SK-N-SH treated with all-trans-retinoic acid at 6 μM for 48 hours (cell line): ENCODE measurements around the gene EDC3.

Experiments used
- ATAC-seq: fragments of 200-7000 bp; cut with Tn5 transposase; 3 replicates; pipeline ENCODE4 v1.9.1; 2020; ENCODE audit warnings: mild to moderate bottlenecking, moderate library complexity
- ARNTL ChIP-seq: fragments of 450-650 bp; formaldehyde crosslinking; IDR thresholded peaks from 2 replicates; pipeline ENCODE4 v1.5.0; 2020; ENCODE audit warnings: low read depth, mild to moderate bottlenecking, moderate library complexity, borderline replicate concordance
- BACH2 ChIP-seq: fragments of 250-450 bp; sonication (Bioruptor Pico); IDR thresholded peaks from 2 replicates; pipeline ENCODE4 v1.9.0; 2021; ENCODE audit warnings: mild to moderate bottlenecking, borderline replicate concordance
- CSDC2 ChIP-seq: fragments of 250-450 bp; sonication (Bioruptor Pico); IDR thresholded peaks from 2 replicates; pipeline ENCODE4 v1.5.0; 2020; ENCODE audit warnings: mild to moderate bottlenecking, moderate library complexity
- GLIS3 ChIP-seq: fragments of 250-450 bp; sonication (Bioruptor Pico); IDR thresholded peaks from 2 replicates; pipeline ENCODE4 v1.5.0; 2020; ENCODE audit warnings: mild to moderate bottlenecking, moderate library complexity
- ISL1 ChIP-seq: fragments of 250-450 bp; sonication (Bioruptor Pico); IDR thresholded peaks from 2 replicates; pipeline ENCODE4 v2.1.2; 2022; ENCODE audit warnings: mild to moderate bottlenecking, moderate library complexity
- OSR1 ChIP-seq: fragments of 250-450 bp; sonication (Bioruptor Pico); IDR thresholded peaks from 2 replicates; pipeline ENCODE4 v1.8.0; 2022; ENCODE audit warnings: moderate library complexity, mild to moderate bottlenecking, inconsistent platforms
- PPARA ChIP-seq: fragments of 250-450 bp; sonication (Bioruptor Pico); IDR thresholded peaks from 2 replicates; pipeline ENCODE4 v1.5.0; 2020; ENCODE audit warnings: mild to moderate bottlenecking, borderline replicate concordance
- RARB ChIP-seq: fragments of 250-450 bp; sonication (Bioruptor Pico); IDR thresholded peaks from 2 replicates; pipeline ENCODE4 v1.8.0; 2021; ENCODE audit warnings: mild to moderate bottlenecking, moderate library complexity
- SNAI2 ChIP-seq: fragments of 250-450 bp; sonication (Bioruptor Pico); IDR thresholded peaks from 2 replicates; pipeline ENCODE4 v1.5.0; 2020; ENCODE audit warnings: mild to moderate bottlenecking, moderate library complexity
- TCF4 ChIP-seq: fragments of 250-450 bp; sonication (Bioruptor Pico); IDR thresholded peaks from 2 replicates; pipeline ENCODE4 v1.8.0; 2021; ENCODE audit warnings: mild to moderate bottlenecking, moderate library complexity, borderline replicate concordance
- TOX ChIP-seq: fragments of 250-450 bp; sonication (Bioruptor Pico); IDR thresholded peaks from 2 replicates; pipeline ENCODE4 v1.8.0; 2021; ENCODE audit warnings: mild to moderate bottlenecking, moderate library complexity, borderline replicate concordance
- ZC3H10 ChIP-seq: fragments of 250-450 bp; sonication (Bioruptor Pico); IDR thresholded peaks from 2 replicates; pipeline ENCODE4 v1.5.1; 2021; ENCODE audit warnings: mild to moderate bottlenecking, moderate library complexity
- ZFP3 ChIP-seq: fragments of 250-450 bp; sonication (Bioruptor Pico); IDR thresholded peaks from 2 replicates; pipeline ENCODE4 v1.5.0; 2020; ENCODE audit warnings: mild to moderate bottlenecking, moderate library complexity
- ZFP30 ChIP-seq: fragments of 450-650 bp; formaldehyde crosslinking; IDR thresholded peaks from 2 replicates; pipeline ENCODE4 v1.5.0; 2022; ENCODE audit warnings: mild to moderate bottlenecking, moderate library complexity
- ZNF565 ChIP-seq: fragments of 450-650 bp; formaldehyde crosslinking; conservative IDR thresholded peaks from 2 replicates; pipeline ENCODE4 v1.5.0; 2020; ENCODE audit warnings: low read depth, mild to moderate bottlenecking, moderate library complexity
- ZNF70 ChIP-seq: fragments of 450-650 bp; formaldehyde crosslinking; IDR thresholded peaks from 2 replicates; pipeline ENCODE4 v1.5.0; 2020; ENCODE audit warnings: mild to moderate bottlenecking, moderate library complexity
- TF ChIP-seq, protein P1 (sequence below): fragments of 250-450 bp; sonication (Bioruptor Pico); IDR thresholded peaks from 2 replicates; pipeline ENCODE4 v1.5.0; 2020; ENCODE audit warnings: mild to moderate bottlenecking, moderate library complexity
- TF ChIP-seq, protein P2 (sequence below): fragments of 250-450 bp; sonication (Bioruptor Pico); IDR thresholded peaks from 2 replicates; pipeline ENCODE4 v1.8.0; 2021; ENCODE audit warnings: low read depth, mild to moderate bottlenecking, moderate library complexity, borderline replicate concordance
- TF ChIP-seq, protein P3 (sequence below): fragments of 250-450 bp; sonication (Bioruptor Pico); IDR thresholded peaks from 2 replicates; pipeline ENCODE4 v1.5.1; 2021; ENCODE audit warnings: mild to moderate bottlenecking, moderate library complexity
- TF ChIP-seq, protein P4 (sequence below): fragments of 250-450 bp; sonication (Bioruptor Pico); IDR thresholded peaks from 2 replicates; pipeline ENCODE4 v1.5.1; 2020; ENCODE audit warnings: low read depth, mild to moderate bottlenecking, moderate library complexity
- TF ChIP-seq, protein P5 (sequence below): fragments of 250-450 bp; sonication (Bioruptor Pico); IDR thresholded peaks from 2 replicates; pipeline ENCODE4 v1.8.0; 2020; ENCODE audit warnings: mild to moderate bottlenecking, moderate library complexity, borderline replicate concordance

EDC3 gene

DNA sequence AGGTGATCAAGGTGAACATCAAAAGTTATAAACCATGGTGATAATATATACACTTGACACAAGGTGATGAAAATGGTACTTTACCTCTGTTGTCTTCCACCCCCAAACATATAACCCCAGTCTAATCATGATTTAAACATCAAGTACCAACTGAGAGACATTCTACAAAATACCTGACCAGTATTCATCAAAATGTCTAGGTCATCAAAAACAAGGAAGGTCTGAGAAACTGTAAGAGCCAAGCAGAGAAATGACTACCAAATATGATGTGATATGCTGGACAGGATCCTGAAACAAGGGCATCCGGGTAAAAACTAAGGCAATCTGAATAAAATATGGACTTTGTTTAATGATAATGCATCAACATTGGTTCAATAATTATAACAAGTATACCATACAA is 27.8 kb downstream of the EDC3 start:
- ATAC-seq, result no peak
- TF ChIP-seq ZNF565, result no peak
- TF ChIP-seq TCF4 (CRISPR knock-in tag), result no peak
- no peak for TF ChIP-seq ARNTL (CRISPR knock-in tag)
- no peak for TF ChIP-seq RARB (CRISPR knock-in tag)
- no peak for TF ChIP-seq ISL1 (CRISPR knock-in tag)
- TF ChIP-seq, protein P1, sequence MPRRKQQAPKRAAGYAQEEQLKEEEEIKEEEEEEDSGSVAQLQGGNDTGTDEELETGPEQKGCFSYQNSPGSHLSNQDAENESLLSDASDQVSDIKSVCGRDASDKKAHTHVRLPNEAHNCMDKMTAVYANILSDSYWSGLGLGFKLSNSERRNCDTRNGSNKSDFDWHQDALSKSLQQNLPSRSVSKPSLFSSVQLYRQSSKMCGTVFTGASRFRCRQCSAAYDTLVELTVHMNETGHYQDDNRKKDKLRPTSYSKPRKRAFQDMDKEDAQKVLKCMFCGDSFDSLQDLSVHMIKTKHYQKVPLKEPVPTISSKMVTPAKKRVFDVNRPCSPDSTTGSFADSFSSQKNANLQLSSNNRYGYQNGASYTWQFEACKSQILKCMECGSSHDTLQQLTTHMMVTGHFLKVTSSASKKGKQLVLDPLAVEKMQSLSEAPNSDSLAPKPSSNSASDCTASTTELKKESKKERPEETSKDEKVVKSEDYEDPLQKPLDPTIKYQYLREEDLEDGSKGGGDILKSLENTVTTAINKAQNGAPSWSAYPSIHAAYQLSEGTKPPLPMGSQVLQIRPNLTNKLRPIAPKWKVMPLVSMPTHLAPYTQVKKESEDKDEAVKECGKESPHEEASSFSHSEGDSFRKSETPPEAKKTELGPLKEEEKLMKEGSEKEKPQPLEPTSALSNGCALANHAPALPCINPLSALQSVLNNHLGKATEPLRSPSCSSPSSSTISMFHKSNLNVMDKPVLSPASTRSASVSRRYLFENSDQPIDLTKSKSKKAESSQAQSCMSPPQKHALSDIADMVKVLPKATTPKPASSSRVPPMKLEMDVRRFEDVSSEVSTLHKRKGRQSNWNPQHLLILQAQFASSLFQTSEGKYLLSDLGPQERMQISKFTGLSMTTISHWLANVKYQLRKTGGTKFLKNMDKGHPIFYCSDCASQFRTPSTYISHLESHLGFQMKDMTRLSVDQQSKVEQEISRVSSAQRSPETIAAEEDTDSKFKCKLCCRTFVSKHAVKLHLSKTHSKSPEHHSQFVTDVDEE (CRISPR knock-in tag), result no peak
- no peak for TF ChIP-seq ZFP3 (CRISPR knock-in tag)
- TF ChIP-seq ZNF70 (CRISPR knock-in tag), result no peak
- TF ChIP-seq SNAI2 (CRISPR knock-in tag), result no peak

DNA sequence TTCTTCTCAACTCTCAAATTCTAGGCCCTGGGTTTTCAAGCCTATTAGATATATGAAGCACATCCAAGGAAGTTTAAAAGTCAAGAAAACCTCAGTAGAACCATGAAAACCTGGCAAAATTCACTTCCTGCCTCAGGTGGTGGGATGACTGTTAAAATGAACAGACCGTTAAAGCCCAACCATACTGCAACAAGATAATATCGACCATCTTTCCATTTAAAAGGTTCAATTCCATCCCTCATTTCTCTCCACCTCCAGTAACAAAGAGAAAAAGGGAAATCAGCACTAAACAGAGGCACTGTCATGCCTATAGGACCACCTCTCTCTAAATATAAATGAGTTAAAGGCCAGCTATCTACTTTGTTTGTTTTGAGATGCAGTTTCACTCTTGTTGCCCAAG is 31.2 kb downstream of the EDC3 start:
- ATAC-seq, result no peak
- TF ChIP-seq, protein P2, sequence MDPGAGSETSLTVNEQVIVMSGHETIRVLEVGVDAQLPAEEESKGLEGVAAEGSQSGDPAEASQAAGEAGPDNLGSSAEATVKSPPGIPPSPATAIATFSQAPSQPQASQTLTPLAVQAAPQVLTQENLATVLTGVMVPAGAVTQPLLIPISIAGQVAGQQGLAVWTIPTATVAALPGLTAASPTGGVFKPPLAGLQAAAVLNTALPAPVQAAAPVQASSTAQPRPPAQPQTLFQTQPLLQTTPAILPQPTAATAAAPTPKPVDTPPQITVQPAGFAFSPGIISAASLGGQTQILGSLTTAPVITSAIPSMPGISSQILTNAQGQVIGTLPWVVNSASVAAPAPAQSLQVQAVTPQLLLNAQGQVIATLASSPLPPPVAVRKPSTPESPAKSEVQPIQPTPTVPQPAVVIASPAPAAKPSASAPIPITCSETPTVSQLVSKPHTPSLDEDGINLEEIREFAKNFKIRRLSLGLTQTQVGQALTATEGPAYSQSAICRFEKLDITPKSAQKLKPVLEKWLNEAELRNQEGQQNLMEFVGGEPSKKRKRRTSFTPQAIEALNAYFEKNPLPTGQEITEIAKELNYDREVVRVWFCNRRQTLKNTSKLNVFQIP (CRISPR knock-in tag), result no peak
- TF ChIP-seq ZNF70 (CRISPR knock-in tag), result no peak
- TF ChIP-seq, protein P3, sequence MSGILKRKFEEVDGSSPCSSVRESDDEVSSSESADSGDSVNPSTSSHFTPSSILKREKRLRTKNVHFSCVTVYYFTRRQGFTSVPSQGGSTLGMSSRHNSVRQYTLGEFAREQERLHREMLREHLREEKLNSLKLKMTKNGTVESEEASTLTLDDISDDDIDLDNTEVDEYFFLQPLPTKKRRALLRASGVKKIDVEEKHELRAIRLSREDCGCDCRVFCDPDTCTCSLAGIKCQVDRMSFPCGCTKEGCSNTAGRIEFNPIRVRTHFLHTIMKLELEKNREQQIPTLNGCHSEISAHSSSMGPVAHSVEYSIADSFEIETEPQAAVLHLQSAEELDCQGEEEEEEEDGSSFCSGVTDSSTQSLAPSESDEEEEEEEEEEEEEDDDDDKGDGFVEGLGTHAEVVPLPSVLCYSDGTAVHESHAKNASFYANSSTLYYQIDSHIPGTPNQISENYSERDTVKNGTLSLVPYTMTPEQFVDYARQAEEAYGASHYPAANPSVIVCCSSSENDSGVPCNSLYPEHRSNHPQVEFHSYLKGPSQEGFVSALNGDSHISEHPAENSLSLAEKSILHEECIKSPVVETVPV (CRISPR knock-in tag), result no peak
- TF ChIP-seq, protein P1 (CRISPR knock-in tag), result no peak
- no peak for TF ChIP-seq OSR1 (CRISPR knock-in tag)
- TF ChIP-seq RARB (CRISPR knock-in tag), result no peak
- TF ChIP-seq ZFP3 (CRISPR knock-in tag), result no peak
- no peak for TF ChIP-seq ZC3H10 (CRISPR knock-in tag)
- no peak for TF ChIP-seq TOX (CRISPR knock-in tag)
- TF ChIP-seq, protein P4, sequence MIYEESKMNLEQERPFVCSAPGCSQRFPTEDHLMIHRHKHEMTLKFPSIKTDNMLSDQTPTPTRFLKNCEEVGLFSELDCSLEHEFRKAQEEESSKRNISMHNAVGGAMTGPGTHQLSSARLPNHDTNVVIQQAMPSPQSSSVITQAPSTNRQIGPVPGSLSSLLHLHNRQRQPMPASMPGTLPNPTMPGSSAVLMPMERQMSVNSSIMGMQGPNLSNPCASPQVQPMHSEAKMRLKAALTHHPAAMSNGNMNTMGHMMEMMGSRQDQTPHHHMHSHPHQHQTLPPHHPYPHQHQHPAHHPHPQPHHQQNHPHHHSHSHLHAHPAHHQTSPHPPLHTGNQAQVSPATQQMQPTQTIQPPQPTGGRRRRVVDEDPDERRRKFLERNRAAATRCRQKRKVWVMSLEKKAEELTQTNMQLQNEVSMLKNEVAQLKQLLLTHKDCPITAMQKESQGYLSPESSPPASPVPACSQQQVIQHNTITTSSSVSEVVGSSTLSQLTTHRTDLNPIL (CRISPR knock-in tag), result no peak
- TF ChIP-seq ZFP30, result no peak
- no peak for TF ChIP-seq ARNTL (CRISPR knock-in tag)
- TF ChIP-seq ISL1 (CRISPR knock-in tag), result no peak
- no peak for TF ChIP-seq GLIS3

DNA sequence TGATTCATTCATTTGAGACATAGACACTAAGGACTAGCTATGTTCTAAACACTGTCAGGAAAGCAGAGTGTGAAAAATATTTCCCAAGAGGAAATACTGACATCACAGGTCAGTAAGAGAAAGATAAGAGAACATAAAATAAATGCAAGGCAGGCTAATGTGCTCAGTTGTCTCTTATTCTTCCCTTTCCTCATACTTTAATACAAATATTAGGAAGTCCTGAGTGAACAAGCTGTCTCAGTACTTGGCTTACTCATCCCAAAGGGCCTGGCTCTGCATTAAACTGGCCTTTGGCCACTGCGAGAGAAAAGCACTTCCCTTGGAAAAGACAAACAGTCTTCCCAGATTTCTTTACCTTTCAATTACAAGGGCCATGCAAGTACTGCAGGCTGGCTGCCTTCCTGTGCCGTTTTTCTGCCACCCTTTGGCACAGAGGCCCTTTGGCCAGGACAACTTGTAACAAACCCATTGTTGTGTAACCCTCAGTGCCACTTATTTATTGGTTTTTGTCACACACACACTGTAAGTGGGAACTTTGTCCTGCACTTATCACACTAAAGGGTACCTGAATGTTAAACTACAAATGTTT is 31.7 kb downstream of the EDC3 start:
- TF ChIP-seq GLIS3 (no peak), ZNF70 (CRISPR knock-in tag) (no peak), PPARA (CRISPR knock-in tag) (no peak), CSDC2 (CRISPR knock-in tag) (no peak), TOX (CRISPR knock-in tag) (no peak), BACH2 (CRISPR knock-in tag) (no peak)
- TF ChIP-seq, protein P4 (CRISPR knock-in tag), result no peak
- TF ChIP-seq, protein P2 (CRISPR knock-in tag), result no peak
- TF ChIP-seq, protein P5, sequence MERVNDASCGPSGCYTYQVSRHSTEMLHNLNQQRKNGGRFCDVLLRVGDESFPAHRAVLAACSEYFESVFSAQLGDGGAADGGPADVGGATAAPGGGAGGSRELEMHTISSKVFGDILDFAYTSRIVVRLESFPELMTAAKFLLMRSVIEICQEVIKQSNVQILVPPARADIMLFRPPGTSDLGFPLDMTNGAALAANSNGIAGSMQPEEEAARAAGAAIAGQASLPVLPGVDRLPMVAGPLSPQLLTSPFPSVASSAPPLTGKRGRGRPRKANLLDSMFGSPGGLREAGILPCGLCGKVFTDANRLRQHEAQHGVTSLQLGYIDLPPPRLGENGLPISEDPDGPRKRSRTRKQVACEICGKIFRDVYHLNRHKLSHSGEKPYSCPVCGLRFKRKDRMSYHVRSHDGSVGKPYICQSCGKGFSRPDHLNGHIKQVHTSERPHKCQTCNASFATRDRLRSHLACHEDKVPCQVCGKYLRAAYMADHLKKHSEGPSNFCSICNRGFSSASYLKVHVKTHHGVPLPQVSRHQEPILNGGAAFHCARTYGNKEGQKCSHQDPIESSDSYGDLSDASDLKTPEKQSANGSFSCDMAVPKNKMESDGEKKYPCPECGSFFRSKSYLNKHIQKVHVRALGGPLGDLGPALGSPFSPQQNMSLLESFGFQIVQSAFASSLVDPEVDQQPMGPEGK (CRISPR knock-in tag), result no peak
- ATAC-seq, result peak; percentile 54
